K562 (cell line): ENCODE data around the gene CYP2E1. TPM values are rescaled to one million over a fixed set of nuclear protein-coding genes. Genes with fewer than 3 reads are reported as not detected.

Experiments used
- ATAC-seq: fragments of 200-7000 bp; cut with Tn5 transposase; 3 replicates; pipeline ENCODE4 v1.9.1; 2020; ENCODE audit warnings: moderate library complexity
- BruUV-seq: library from RNA; stranded (reverse); fragments of 400-500 nt; replicated peaks from 2 replicates; lab custom pipeline; 2021; lab: Mats Ljungman, UMichigan
- CTCF ChIA-PET: fragments of 300-600 bp; formaldehyde crosslinking; extraction: SDS; loops from one replicate; lab custom pipeline; 2021; ENCODE audit warnings: low intra/inter-chr PET ratio; lab: Yijun Ruan, JAX
- POLR2A ChIA-PET: fragments of 300-600, 350-650 bp; sonication (Branson Sonifier 250); formaldehyde crosslinking; extraction: SDS; loops from one replicate; lab custom pipeline; 2021; ENCODE audit warnings: antibody characterized with exemption, inconsistent platforms; lab: Yijun Ruan, JAX
- DNase-seq, 4 experiments: peaks; one replicate each; pipeline versions ENCODE4 v3.0.0 to v3.0.0-alpha.2; 2011 to 2018; ENCODE audit warnings: low spot score in 3 of 4, mixed read lengths in 3 of 4; ENCODE audit errors: extremely low read depth in 1 of 4
- FAIRE-seq: peaks from 2 replicates; lab custom pipeline; 2011; peaks lifted over from hg19 to GRCh38; lab: Jason Lieb, UNC
- H2AFZ ChIP-seq: 2 replicates; pipeline ENCODE4 v1.6.0; 2011; ENCODE audit warnings: low read depth, low read length, control low read depth, inconsistent platforms
- H3K27ac ChIP-seq: fragments of 200-600 bp; 3 replicates; pipeline ENCODE4 v1.8.0; 2011; ENCODE audit warnings: low read depth, mild to moderate bottlenecking, control low read depth, inconsistent platforms, low read length, moderate library complexity, mixed read lengths; ENCODE audit errors: extremely low read depth
- H3K27me3 ChIP-seq, 2 experiments: fragments of 300-600 bp in 1 of 2; 2 replicates in 1 of 2; 3 replicates in 1 of 2; pipeline versions ENCODE4 v1.6.0 to v1.8.0; 2011; ENCODE audit warnings: inconsistent platforms in 2 of 2, low read length in 2 of 2, mild to moderate bottlenecking in 1 of 2, mixed read lengths in 1 of 2, moderate library complexity in 1 of 2; ENCODE audit not compliant: control insufficient read depth in 2 of 2, insufficient read depth in 2 of 2
- H3K36me3 ChIP-seq: fragments of 300-600 bp; 3 replicates; pipeline ENCODE4 v1.8.0; 2011; ENCODE audit warnings: mild to moderate bottlenecking, low read length, inconsistent platforms; ENCODE audit not compliant: control insufficient read depth, insufficient read depth
- H3K4me1 ChIP-seq, 2 experiments: fragments of 200-600 bp in 1 of 2; replicated peaks in 1 of 2; 2 replicates in 1 of 2; 3 replicates in 1 of 2; pipeline versions ENCODE4 v1.5.1 to v1.8.0; 2011; ENCODE audit warnings: inconsistent platforms in 2 of 2, low read length in 2 of 2, mild to moderate bottlenecking in 1 of 2, mixed read lengths in 1 of 2, moderate library complexity in 1 of 2; ENCODE audit not compliant: control insufficient read depth in 2 of 2, insufficient read depth in 2 of 2
- H3K4me2 ChIP-seq: 2 replicates; pipeline ENCODE4 v1.6.1; 2011; ENCODE audit warnings: low read length, control low read depth, inconsistent platforms, mixed read lengths; ENCODE audit not compliant: insufficient read depth
- H3K4me3 ChIP-seq: fragments of 200-600 bp; sonication (generic), shearing (Covaris generic); 2 replicates; pipeline ENCODE4 v1.5.1; 2016; ENCODE audit warnings: control low read depth, inconsistent platforms
- H3K79me2 ChIP-seq: fragments of 200-600 bp; 3 replicates; pipeline ENCODE4 v1.8.0; 2011; ENCODE audit warnings: low read length, inconsistent platforms; ENCODE audit not compliant: control insufficient read depth, insufficient read depth
- H3K9ac ChIP-seq, 2 experiments: 2 replicates each; pipeline versions ENCODE4 v1.6.0 to v1.6.1; 2011; ENCODE audit warnings: low read depth in 2 of 2, low read length in 2 of 2, control low read depth in 1 of 2, inconsistent platforms in 1 of 2, mild to moderate bottlenecking in 1 of 2, mixed read lengths in 1 of 2; ENCODE audit not compliant: insufficient read depth in 1 of 2
- H3K9me1 ChIP-seq: one replicate; pipeline ENCODE4 v1.6.0; 2011; ENCODE audit warnings: inconsistent platforms, mild to moderate bottlenecking, low read length, moderate library complexity; ENCODE audit not compliant: control insufficient read depth, insufficient read depth
- H3K9me3 ChIP-seq: replicated peaks from 2 replicates; pipeline ENCODE4 v1.5.1; 2011; ENCODE audit warnings: low read depth, low read length, inconsistent platforms; ENCODE audit not compliant: control insufficient read depth, insufficient read depth
- H4K20me1 ChIP-seq: replicated peaks from 2 replicates; pipeline ENCODE4 v1.6.1; 2011; ENCODE audit warnings: low read length, inconsistent platforms, mixed read lengths; ENCODE audit not compliant: control insufficient read depth, insufficient read depth
- ETV1 ChIP-seq: fragments of 450-650 bp; conservative IDR thresholded peaks from 2 replicates; pipeline ENCODE4 v1.6.1; 2016; ENCODE audit warnings: missing genetic modification characterization, control low read depth, low read depth, missing compliant biosample characterization
- RNF219 ChIP-seq: fragments of 250-450 bp; sonication (Bioruptor Pico); IDR thresholded peaks from 2 replicates; pipeline ENCODE4 v1.5.0; 2022; ENCODE audit warnings: mild to moderate bottlenecking
- ZFP36 ChIP-seq: fragments of 150-350 bp; IDR thresholded peaks from 2 replicates; pipeline ENCODE4 v1.6.1; 2018; ENCODE audit warnings: low read length, low read depth; ENCODE audit not compliant: partially characterized antibody
- ZNF561 ChIP-seq: fragments of 450-650 bp; formaldehyde crosslinking; conservative IDR thresholded peaks from 2 replicates; pipeline ENCODE4 v1.4.0; 2020; ENCODE audit warnings: mild to moderate bottlenecking, moderate library complexity
- WGBS: fragments of 100-300 bp; shearing (Covaris generic); methylation state at CpG from one replicate; pipeline ENCODE4 v1.1.6; 2016; ENCODE audit warnings: low coverage, mixed read lengths; ENCODE audit not compliant: insufficient coverage; ENCODE audit errors: missing lambda C conversion rate; 5-methylcytosine and 5-hydroxymethylcytosine counted together
- in situ Hi-C: fragments of 300-500 bp; cut with MboI; formaldehyde crosslinking; loops from 4 replicates; pipeline ENCODE4 v1.15.0; 2018; ENCODE audit warnings: inconsistent platforms, mixed read lengths
- intact Hi-C: fragments of 100-400 bp; cut with micrococcal nuclease; formaldehyde crosslinking; loops from 2 replicates; pipeline ENCODE4 v1.14.2; 2022
- polyA plus RNA-seq, 8 experiments: library from polyadenylated mRNA; depleted of rRNA in 4 of 8; stranded (reverse) in 5 of 8; unstranded in 3 of 8; fragments of >200 nt; fragmentation: Nextera tagmentation in 2 of 8; fragmentation: Illumina TruSeq in 1 of 8; extraction: Ambion mirVana in 2 of 8; extraction: Trizol in 1 of 8; gene quantifications; 2 replicates each; pipeline versions ENCODE4 v1.2.1 to v1.2.3, GENCODE V29; 2011 to 2014; ENCODE audit warnings: inconsistent platforms in 1 of 8, missing spikeins in 1 of 8
- total RNA-seq, 7 experiments: library from RNA; depleted of rRNA in 6 of 7; stranded (reverse); fragments of >200 nt in 6 of 7; fragmentation: Illumina TruSeq in 2 of 7; extraction: Trizol in 2 of 7; gene quantifications; 2 replicates each; pipeline versions ENCODE4 v1.2.1 to v1.2.3, GENCODE V29; 2011 to 2021; ENCODE audit warnings: low replicate concordance in 1 of 7
- TF ChIP-seq, protein P1 (sequence below): IDR thresholded peaks from 2 replicates; pipeline ENCODE4 v1.6.1; 2012; ENCODE audit warnings: low read depth, low read length, improper control_type of control experiment, borderline replicate concordance
- TF ChIP-seq, protein P2 (sequence below): IDR thresholded peaks from 3 replicates; pipeline ENCODE4 v1.6.1; 2011; ENCODE audit warnings: borderline replicate concordance, mild to moderate bottlenecking, moderate library complexity; ENCODE audit not compliant: insufficient read length; ENCODE audit errors: extremely low read depth

Gene CYP2E1
- total and polyA plus RNA-seq, 9 of the 15 experiments (the other 6 are each of a cell fraction or from before 2014, with no cell fraction given) = 0.07 to 1.6 (median 0.19) TPM; not detected in 2

GRCh38 chr10:133559216-133559615 lies 32.1 kb downstream of the CYP2E1 start (continued):
- TF ChIP-seq, protein P1, sequence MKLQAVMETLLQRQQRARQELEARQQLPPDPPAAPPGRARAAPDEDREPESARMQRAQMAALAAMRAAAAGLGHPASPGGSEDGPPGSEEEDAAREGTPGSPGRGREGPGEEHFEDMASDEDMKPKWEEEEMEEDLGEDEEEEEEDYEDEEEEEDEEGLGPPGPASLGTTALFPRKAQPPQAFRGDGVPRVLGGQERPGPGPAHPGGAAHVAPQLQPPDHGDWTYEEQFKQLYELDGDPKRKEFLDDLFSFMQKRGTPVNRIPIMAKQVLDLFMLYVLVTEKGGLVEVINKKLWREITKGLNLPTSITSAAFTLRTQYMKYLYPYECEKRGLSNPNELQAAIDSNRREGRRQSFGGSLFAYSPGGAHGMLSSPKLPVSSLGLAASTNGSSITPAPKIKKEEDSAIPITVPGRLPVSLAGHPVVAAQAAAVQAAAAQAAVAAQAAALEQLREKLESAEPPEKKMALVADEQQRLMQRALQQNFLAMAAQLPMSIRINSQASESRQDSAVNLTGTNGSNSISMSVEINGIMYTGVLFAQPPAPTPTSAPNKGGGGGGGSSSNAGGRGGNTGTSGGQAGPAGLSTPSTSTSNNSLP = no peak
- TF ChIP-seq RNF219 = no peak

- Histone ChIP-seq H3K9me3 (no peaks in the 10 kb centered on the region), H3K4me2 (no peak overlapping the region), H4K20me1 (no peaks in the 10 kb centered on the region), H3K4me3 (no peak overlapping the region)
- DNase-seq = no peak
- TF ChIP-seq ZNF561 = no peak
- no peak for TF ChIP-seq ETV1 (tag)
- TF ChIP-seq, protein P2, sequence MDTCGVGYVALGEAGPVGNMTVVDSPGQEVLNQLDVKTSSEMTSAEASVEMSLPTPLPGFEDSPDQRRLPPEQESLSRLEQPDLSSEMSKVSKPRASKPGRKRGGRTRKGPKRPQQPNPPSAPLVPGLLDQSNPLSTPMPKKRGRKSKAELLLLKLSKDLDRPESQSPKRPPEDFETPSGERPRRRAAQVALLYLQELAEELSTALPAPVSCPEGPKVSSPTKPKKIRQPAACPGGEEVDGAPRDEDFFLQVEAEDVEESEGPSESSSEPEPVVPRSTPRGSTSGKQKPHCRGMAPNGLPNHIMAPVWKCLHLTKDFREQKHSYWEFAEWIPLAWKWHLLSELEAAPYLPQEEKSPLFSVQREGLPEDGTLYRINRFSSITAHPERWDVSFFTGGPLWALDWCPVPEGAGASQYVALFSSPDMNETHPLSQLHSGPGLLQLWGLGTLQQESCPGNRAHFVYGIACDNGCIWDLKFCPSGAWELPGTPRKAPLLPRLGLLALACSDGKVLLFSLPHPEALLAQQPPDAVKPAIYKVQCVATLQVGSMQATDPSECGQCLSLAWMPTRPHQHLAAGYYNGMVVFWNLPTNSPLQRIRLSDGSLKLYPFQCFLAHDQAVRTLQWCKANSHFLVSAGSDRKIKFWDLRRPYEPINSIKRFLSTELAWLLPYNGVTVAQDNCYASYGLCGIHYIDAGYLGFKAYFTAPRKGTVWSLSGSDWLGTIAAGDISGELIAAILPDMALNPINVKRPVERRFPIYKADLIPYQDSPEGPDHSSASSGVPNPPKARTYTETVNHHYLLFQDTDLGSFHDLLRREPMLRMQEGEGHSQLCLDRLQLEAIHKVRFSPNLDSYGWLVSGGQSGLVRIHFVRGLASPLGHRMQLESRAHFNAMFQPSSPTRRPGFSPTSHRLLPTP = no peak
- TF ChIP-seq ZFP36 = no peak
- TF ChIP-seq, all 486 proteins: peak for 0
- FAIRE-seq = no peak
- Histone ChIP-seq H2AFZ (no peak overlapping the region), H3K9ac (no peak overlapping the region), H3K9me1 (no peaks in the 10 kb centered on the region), H3K79me2 (no peaks in the 10 kb centered on the region), H3K4me1 (peaks cover 0 to 9% of the 10 kb centered on the region in 2 experiments; a peak in 1 of 5 replicates), H3K27me3 (peaks cover 2 to 19% of the 10 kb centered on the region in 2 experiments; a peak in 1 of 5 replicates), H3K36me3 (no peaks in the 10 kb centered on the region), H3K27ac (no peak overlapping the region)
- POLR2A ChIA-PET = no interaction called here
- in situ Hi-C loops = no loop called here
- 2% methylated on average over 11 of the region's 12 CpGs for WGBS
- no peak for ATAC-seq
- intact Hi-C loops = no loop called here
- CTCF ChIA-PET = no interaction called here
- BruUV-seq = no TSS peak
Observed at GRCh38 chr10:133564816-133565215, 37.7 kb downstream of the CYP2E1 start.
